Measurements from ENCODE around the gene CCDC188. TPM values are rescaled to one million over a fixed set of nuclear protein-coding genes. Genes with fewer than 3 reads are reported as not detected.

The CCDC188 gene
- total RNA-seq, 1 experiment from 2014 or later: not detected

GRCh38 chr22:20183823-20184222 is 33.0 kb upstream of the CCDC188 start:
- ChIA-PET CTCF (no interaction called here), POLR2A (no interaction called here)
- no peak overlapping the region for H3K4me3 Mint-ChIP-seq
- ATAC-seq (no peak), DNase-seq (ENCODE audit: low spot score) (no peak)
- H3K27me3 Mint-ChIP-seq (ENCODE audit: low read depth): no peaks in the 10 kb centered on the region
- no peaks in the 10 kb centered on the region for H3K36me3 Mint-ChIP-seq
- no peak overlapping the region for H3K27ac Mint-ChIP-seq
- H3K4me1 Mint-ChIP-seq: no peaks in the 10 kb centered on the region
- H3K9me3 Mint-ChIP-seq: no peaks in the 10 kb centered on the region
- TF ChIP-seq IRF1 (CRISPR knock-in tag; IDR thresholded peaks at IDR 0.05) (no peak), NFATC4 (CRISPR knock-in tag; IDR thresholded peaks at IDR 0.05) (no peak), NFE2L1 (CRISPR knock-in tag; IDR thresholded peaks at IDR 0.05) (no peak), RELA (CRISPR knock-in tag; IDR thresholded peaks at IDR 0.05; ENCODE audit: borderline replicate concordance) (no peak), AR (CRISPR knock-in tag; IDR thresholded peaks at IDR 0.05) (no peak)
- TF ChIP-seq, protein P1, sequence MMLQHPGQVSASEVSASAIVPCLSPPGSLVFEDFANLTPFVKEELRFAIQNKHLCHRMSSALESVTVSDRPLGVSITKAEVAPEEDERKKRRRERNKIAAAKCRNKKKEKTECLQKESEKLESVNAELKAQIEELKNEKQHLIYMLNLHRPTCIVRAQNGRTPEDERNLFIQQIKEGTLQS (CRISPR knock-in tag; conservative IDR thresholded peaks at IDR 0.05): no peak
- TF ChIP-seq, protein P2, sequence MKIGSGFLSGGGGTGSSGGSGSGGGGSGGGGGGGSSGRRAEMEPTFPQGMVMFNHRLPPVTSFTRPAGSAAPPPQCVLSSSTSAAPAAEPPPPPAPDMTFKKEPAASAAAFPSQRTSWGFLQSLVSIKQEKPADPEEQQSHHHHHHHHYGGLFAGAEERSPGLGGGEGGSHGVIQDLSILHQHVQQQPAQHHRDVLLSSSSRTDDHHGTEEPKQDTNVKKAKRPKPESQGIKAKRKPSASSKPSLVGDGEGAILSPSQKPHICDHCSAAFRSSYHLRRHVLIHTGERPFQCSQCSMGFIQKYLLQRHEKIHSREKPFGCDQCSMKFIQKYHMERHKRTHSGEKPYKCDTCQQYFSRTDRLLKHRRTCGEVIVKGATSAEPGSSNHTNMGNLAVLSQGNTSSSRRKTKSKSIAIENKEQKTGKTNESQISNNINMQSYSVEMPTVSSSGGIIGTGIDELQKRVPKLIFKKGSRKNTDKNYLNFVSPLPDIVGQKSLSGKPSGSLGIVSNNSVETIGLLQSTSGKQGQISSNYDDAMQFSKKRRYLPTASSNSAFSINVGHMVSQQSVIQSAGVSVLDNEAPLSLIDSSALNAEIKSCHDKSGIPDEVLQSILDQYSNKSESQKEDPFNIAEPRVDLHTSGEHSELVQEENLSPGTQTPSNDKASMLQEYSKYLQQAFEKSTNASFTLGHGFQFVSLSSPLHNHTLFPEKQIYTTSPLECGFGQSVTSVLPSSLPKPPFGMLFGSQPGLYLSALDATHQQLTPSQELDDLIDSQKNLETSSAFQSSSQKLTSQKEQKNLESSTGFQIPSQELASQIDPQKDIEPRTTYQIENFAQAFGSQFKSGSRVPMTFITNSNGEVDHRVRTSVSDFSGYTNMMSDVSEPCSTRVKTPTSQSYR (CRISPR knock-in tag; IDR thresholded peaks at IDR 0.05): no peak

DNA sequence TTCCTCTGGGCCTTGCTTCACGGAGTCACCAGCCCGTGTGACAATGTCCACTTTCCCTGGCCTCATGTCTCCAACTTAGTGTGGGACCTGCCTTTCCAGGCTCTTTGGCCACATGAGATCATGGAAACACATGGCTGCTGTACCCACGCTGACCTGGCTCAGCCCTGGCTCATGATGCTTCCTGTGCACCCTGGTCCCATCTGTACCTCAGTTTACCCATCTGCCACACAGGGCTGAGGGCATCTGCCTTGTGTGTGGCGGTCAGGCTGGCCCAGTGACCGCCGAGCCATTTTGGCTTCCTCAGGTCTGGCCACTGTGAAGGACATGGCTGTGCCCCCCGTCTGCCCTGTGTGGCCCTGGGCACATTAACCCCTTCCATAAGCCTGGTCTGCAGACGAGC is 32.2 kb upstream of the CCDC188 start:
- no peaks in the 10 kb centered on the region for H3K27me3 Mint-ChIP-seq (ENCODE audit: low read depth)
- H3K27ac Mint-ChIP-seq: no peak overlapping the region
- ChIA-PET CTCF (no interaction called here), POLR2A (no interaction called here)
- no peaks in the 10 kb centered on the region for H3K36me3 Mint-ChIP-seq
- no peaks in the 10 kb centered on the region for H3K9me3 Mint-ChIP-seq
- no peak overlapping the region for H3K4me3 Mint-ChIP-seq
- DNase-seq (ENCODE audit: low spot score) (no peak), ATAC-seq (no peak)
- TF ChIP-seq TEAD1 (CRISPR knock-in tag; IDR thresholded peaks at IDR 0.05) (no peak), ZNF232 (CRISPR knock-in tag; IDR thresholded peaks at IDR 0.05) (no peak), ZNF263 (CRISPR knock-in tag; IDR thresholded peaks at IDR 0.05; ENCODE audit: low read depth) (no peak), ERG (CRISPR knock-in tag; IDR thresholded peaks at IDR 0.05) (no peak), ZSCAN18 (CRISPR knock-in tag; IDR thresholded peaks at IDR 0.05) (no peak), SOX15 (CRISPR knock-in tag; IDR thresholded peaks at IDR 0.05) (no peak), ZNF416 (CRISPR knock-in tag; IDR thresholded peaks at IDR 0.05) (no peak), RELA (CRISPR knock-in tag; IDR thresholded peaks at IDR 0.05; ENCODE audit: borderline replicate concordance) (no peak), SP1 (CRISPR knock-in tag; conservative IDR thresholded peaks at IDR 0.05) (no peak), TEAD4 (CRISPR knock-in tag; IDR thresholded peaks at IDR 0.05) (no peak), IRF2 (CRISPR knock-in tag; IDR thresholded peaks at IDR 0.05; ENCODE audit: borderline replicate concordance, low read depth) (no peak), SMAD4 (CRISPR knock-in tag; IDR thresholded peaks at IDR 0.05) (no peak), ZNF512 (CRISPR knock-in tag; IDR thresholded peaks at IDR 0.05; ENCODE audit: borderline replicate concordance) (no peak), CBFB (CRISPR knock-in tag; IDR thresholded peaks at IDR 0.05; ENCODE audit: low read depth) (no peak), ZMAT4 (CRISPR knock-in tag; IDR thresholded peaks at IDR 0.05) (no peak), ETV6 (CRISPR knock-in tag; IDR thresholded peaks at IDR 0.05) (no peak), ZNF138 (CRISPR knock-in tag; conservative IDR thresholded peaks at IDR 0.05) (no peak)
- TF ChIP-seq, protein P3, sequence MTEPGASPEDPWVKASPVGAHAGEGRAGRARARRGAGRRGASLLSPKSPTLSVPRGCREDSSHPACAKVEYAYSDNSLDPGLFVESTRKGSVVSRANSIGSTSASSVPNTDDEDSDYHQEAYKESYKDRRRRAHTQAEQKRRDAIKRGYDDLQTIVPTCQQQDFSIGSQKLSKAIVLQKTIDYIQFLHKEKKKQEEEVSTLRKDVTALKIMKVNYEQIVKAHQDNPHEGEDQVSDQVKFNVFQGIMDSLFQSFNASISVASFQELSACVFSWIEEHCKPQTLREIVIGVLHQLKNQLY (CRISPR knock-in tag; IDR thresholded peaks at IDR 0.05): no peak
- no peaks in the 10 kb centered on the region for H3K4me1 Mint-ChIP-seq

Measured in WTC11 (cell line).